NCI-H345 treated with DMSO at 0.1 percent for 48 hours (cell line): ENCODE measurements around the gene GLI1.
"Not testable (repeated sequence)": the region's sequence is repeated elsewhere in the genome, so short reads cannot be mapped to it uniquely, and the experiment has no call there.

Source experiments
- DNase-seq: peaks from one replicate; lab custom pipeline; 2025; ENCODE audit not compliant: unreplicated experiment; lab: John Stamatoyannopoulos, UW

The GLI1 gene

DNA sequence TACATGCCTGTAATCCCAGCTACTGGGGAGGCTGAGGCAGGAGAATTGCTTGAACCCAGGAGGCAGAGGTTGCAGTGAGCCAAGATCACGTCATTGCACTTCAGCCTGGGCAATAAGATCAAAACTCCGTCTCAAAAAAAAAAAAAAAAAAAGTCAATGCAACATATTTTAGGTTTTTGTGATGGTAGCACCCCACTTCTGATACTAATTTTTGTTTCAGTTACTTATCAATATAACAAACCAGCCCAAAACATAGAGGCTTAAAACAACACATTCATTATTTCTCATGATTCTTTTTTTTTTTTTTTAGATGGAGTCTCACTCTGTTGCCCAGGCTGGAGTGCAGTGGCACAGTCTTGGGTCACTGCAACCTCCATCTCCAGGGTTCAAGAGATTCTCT, 18.2 kb upstream of the GLI1 start:
- not testable (repeated sequence) for DNase-seq

DNA sequence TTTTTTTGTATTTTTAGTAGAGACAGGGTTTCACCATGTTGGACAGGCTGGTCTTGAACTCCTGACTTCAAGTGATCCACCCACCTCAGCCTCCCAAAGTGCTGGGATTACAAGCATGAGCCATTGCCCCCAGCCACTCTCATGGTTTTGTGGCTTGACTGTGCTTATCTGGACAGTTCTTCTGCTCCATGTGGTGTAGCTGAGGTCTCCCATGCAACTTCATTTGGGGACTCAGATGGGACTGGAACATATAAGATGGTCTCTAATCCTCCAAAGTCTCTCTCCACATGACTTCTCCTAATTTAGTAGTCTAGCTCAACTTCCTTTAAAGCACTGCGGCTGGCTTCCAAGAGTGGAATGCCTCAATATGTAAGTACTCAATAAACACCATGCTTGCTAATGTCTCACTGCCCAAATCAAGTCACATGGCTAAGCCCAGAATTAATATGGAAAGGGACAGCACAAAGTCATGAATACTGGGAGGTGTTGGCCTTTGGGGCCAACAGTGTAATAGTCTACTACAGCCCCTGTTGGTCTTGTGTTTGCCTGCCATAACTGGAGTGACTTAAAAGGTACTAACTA, 17.6 kb upstream of the GLI1 start:
- no peak for DNase-seq

DNA sequence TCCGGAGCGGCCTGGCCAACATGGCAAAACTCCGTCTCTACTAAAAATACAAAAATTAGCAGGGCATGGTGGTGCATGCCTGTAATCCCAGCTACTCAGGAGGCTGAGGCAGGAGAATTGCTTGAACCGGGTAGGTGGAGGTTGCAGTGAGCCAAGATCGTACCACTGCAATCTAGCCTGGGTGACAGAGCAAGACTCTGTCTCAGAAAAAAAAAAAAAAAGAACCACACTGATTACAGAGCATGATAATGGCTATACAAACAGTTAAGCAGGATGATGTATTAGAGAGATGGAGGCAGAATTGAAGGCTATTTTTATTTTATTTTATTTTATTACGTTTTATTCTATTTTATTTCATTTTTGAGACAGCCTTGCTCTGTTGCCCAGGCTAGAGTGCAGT, 15.2 kb upstream of the GLI1 start:
- not testable (repeated sequence) for DNase-seq

DNA sequence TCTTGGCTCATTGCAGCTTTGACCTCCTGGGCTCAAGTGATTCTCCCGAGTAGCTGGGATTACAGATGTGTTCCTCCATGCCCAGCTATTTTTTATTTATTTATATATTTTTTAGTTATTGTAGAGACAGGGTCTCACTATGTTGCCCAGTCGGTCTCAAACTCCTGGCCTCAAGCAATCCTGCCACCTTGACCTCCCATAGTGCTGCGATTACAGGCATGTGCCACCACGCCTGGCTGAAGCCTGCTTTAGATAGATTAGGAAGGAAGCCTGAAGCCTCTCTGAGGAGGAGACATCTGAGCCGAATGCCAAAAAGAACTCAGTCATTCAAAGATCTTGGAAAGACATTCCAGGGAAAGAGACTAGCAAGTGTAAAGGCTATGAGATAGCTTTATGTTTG, 14.8 kb upstream of the GLI1 start:
- no peak for DNase-seq

DNA sequence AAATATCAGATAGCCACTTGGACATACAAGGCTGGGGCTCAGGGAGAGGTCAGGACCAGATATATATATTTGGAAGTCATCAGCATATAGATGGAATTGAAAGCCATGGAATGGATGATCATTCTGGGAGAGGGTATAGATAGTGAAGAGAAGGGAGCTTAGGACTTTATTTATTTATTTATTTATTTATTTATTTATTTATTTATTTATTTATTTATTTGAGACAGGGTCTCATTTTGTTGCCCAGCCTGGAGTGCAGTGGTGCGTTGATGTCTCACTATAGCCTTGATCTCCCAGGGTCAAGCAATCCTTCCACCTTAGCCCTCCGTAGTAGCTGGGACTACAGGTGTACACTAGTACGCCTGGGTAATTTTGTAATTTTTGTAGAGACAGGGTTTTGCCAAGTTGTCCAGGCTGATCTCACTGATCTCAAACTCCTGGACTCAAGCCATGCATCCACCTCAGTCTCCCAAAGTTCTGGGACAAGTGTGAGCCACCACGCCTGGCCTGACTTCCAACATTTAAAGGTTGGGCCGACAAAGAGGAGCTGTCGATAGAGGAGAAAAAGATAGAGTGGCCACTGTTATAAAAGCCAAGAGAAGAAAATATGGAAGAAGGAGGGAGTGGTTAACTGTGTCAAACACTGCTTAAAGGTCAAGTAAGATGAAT, 13.2 kb upstream of the GLI1 start:
- DNase-seq = no peak

DNA sequence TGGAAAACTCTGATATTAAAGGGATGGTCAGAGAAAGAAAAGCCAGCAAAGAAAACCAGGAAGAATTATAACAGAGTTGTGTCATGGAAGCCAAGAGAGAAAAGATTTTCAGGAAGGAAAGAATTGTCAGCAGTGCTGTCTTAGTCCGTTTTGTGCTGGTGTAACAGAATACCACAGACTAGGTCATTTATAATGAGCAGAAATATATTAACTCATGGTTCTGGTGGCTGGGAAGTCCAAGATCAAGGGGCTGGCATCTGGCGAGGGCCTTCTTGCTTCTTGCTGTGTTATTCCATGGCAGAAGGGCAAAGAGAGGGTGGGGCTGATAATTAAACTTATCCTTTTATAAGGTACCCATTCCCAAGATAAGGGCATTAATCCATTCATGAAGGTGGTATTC, 10.9 kb upstream of the GLI1 start:
- DNase-seq = no peak

DNA sequence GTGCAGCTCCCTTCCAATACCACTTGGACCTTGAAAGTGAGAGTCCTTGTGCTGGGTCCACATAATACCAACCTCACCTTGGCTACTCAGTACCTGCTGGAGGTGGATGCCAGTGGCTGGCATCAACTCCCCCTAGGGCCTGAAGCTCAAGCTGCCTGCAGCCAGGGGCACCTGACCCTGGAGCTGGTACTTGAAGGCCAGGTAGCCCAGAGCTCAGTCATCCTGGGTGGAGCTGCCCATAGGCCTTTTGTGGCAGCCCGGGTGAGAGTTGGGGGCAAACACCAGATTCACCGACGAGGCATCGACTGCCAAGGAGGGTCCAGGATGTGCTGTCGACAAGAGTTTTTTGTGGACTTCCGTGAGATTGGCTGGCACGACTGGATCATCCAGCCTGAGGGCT, 10.2 kb upstream of the GLI1 start:
- no peak for DNase-seq

DNA sequence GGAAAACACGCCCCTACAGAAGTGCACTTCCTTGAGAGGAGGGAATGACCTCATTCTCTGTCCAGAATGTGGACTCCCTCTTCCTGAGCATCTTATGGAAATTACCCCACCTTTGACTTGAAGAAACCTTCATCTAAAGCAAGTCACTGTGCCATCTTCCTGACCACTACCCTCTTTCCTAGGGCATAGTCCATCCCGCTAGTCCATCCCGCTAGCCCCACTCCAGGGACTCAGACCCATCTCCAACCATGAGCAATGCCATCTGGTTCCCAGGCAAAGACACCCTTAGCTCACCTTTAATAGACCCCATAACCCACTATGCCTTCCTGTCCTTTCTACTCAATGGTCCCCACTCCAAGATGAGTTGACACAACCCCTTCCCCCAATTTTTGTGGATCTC, 9.5 kb upstream of the GLI1 start:
- DNase-seq = no peak

DNA sequence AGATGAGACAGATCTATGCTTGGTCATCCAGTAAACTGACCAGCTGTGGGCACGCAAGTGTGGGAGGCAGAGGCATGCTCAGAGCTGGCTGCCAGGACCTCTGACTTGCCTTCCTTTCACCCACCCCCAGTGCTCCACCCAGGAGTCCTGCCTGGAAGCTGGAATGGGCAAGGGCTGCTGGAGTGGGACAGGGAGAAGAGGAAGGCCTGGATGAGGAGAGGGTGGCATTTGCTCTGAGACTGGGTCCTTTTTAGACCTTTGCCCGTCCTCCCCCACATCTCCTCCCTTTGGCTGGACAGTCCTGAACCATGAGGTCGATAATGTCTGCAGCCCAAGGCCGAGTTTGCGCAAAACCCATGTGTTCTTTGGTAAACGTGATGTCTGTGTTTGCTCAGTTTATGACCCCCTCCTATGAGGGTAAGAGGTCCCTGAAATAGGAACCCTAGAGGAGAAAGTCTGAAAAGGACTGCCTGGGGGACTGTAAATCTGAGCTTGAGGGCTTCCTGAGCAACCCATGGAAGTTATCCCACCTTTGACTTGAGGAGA, 8.3 kb upstream of the GLI1 start:
- no peak for DNase-seq

DNA sequence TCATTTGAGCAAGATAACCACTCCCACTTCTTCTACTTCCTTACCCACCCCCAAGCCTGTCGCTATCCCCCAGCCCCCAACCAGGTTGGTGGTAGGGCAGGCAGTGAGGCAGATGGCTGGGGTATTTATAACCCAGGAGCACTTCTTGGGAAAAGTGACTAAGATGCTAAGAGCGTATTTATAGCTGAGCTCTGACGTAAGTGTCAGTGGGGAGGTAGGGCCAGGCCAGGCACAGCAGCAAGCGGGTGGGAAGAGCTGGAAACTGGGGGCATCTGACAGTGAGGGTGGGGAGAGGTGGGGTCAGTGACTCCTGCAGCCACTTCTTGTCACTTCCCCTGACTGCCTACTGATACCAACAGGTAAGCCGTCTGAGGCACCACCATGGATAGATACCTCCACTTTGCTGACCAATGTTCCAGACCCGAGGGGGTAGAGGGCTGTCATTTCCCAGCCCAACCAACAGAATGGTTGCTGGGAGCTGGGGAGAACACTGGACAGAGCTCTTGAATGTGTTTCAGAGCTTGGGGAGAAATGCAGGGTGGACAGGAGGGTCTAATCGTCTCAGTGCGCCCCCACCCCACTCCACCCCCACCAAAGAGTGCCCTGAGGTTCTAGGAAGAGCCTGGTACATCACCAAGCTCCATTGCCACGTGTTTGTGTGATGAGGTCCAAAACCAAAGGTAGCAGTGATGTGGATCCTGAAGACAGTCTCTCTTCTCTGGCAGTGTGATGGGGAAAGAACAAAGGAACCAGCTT, 7.2 kb upstream of the GLI1 start:
- no peak for DNase-seq

DNA sequence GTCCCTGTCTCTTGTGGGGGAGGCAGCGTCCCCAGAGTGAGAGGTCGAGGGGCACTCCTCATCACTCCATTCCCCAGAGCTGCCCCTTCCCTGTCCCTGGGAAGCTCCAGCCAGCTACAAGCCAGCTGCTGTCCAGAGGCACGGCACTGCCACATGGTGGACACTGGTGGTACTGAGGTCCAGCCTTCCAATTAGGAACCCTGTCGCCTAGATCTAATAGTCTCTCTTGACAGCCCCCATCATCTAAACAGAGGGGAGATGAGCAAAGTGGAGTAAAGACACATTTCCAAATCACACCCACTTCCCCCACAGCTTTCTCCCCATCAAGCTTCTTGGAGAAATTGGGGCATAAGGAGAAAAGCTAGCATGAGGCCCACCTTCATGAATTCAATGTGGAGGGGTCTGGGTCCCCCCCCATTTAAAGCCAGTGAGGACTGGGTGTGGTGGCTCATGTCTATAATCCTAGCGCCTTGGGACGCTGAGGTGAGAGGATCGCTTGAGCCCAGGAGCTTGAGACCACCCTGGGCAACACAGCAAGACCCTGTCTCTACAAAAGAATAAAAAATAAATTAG, 6.6 kb upstream of the GLI1 start:
- no peak for DNase-seq

DNA sequence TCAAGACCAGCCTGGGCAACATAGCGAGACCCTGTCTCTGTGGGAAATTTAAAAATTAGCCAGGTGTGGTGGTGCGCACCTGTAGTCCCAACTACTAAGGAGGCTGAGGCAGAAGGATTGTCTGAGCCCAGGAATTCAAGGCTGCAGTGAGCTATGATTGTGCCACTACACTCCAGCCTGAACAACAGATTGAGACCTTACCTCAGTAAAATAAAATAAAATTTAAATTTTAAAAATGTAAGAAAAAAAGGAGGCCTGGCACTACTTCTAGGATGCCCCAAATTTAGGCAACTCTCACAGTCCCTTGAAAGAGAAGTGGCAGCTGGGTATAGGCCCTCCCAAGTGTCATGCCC, 5.4 kb upstream of the GLI1 start:
- no peak for DNase-seq

DNA sequence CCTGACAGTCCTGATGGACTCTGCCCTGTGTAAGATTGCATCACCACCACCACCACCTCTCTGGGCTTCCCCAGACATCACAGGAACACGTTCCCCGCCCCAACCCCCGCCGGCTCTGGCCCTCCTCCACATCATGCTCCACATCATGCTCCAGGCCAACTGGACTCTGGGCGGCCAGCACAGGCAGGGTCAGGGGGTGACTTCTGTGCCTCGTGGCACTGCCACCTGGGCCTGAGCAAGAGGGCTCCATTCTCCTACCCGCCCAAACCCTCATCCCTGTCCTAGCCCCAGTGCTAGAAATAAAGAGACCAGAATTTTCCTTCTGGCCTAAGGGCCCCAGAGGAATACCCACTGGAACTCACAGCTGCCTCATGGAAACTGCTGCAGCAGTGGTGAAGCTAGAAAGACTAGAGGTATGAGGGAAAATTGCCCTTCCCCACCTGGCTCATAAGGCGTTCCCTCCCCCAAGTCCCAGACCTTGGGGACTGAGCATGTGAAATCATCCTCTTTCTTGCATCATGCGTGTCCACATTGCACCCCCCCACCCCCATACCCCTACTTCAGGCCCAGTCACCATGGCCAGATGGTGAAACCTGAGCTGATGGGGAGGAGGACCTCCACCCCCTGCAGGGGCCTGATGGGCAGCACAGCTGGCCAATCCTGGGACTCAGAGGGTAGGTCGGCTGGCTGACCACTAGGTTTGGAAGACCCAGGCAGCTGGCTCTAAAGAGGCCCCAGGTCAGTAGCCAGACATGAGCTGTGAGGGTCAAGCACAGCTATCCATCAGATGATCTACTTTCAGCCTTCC, 4.8 kb upstream of the GLI1 start, which contains the start of gene INHBE:
INHBE (plus strand) TSS at position 742 of the 808 bp plus-strand sequence. CDS start 230 bp downstream, outside the sequence.
- no peak for DNase-seq

DNA sequence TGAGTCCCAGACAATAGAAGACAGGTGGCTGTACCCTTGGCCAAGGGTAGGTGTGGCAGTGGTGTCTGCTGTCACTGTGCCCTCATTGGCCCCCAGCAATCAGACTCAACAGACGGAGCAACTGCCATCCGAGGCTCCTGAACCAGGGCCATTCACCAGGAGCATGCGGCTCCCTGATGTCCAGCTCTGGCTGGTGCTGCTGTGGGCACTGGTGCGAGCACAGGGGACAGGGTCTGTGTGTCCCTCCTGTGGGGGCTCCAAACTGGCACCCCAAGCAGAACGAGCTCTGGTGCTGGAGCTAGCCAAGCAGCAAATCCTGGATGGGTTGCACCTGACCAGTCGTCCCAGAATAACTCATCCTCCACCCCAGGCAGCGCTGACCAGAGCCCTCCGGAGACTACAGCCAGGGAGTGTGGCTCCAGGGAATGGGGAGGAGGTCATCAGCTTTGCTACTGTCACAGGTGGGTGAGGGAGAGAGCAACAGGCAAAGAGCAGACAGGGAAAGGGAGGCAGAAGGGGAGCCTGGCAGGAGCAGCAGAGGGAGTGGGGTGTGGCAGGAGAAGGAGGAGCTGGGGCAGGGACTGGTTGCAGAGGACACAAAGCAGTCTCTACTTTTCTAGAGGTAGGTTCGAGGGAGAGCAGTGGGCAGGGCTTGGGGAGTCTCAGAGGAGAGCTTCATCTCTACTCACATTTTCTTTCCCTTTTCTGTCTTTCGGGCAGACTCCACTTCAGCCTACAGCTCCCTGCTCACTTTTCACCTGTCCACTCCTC, 4.0 kb upstream of the GLI1 start:
- DNase-seq = no peak

DNA sequence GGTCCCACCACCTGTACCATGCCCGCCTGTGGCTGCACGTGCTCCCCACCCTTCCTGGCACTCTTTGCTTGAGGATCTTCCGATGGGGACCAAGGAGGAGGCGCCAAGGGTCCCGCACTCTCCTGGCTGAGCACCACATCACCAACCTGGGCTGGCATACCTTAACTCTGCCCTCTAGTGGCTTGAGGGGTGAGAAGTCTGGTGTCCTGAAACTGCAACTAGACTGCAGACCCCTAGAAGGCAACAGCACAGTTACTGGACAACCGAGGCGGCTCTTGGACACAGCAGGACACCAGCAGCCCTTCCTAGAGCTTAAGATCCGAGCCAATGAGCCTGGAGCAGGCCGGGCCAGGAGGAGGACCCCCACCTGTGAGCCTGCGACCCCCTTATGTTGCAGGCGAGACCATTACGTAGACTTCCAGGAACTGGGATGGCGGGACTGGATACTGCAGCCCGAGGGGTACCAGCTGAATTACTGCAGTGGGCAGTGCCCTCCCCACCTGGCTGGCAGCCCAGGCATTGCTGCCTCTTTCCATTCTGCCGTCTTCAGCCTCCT, 3.4 kb upstream of the GLI1 start:
- no peak for DNase-seq

DNA sequence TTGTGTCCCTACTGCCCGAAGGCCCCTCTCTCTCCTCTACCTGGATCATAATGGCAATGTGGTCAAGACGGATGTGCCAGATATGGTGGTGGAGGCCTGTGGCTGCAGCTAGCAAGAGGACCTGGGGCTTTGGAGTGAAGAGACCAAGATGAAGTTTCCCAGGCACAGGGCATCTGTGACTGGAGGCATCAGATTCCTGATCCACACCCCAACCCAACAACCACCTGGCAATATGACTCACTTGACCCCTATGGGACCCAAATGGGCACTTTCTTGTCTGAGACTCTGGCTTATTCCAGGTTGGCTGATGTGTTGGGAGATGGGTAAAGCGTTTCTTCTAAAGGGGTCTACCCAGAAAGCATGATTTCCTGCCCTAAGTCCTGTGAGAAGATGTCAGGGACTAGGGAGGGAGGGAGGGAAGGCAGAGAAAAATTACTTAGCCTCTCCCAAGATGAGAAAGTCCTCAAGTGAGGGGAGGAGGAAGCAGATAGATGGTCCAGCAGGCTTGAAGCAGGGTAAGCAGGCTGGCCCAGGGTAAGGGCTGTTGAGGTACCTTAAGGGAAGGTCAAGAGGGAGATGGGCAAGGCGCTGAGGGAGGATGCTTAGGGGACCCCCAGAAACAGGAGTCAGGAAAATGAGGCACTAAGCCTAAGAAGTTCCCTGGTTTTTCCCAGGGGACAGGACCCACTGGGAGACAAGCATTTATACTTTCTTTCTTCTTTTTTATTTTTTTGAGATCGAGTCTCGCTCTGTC, 2.7 kb upstream of the GLI1 start:
- no peak for DNase-seq

DNA sequence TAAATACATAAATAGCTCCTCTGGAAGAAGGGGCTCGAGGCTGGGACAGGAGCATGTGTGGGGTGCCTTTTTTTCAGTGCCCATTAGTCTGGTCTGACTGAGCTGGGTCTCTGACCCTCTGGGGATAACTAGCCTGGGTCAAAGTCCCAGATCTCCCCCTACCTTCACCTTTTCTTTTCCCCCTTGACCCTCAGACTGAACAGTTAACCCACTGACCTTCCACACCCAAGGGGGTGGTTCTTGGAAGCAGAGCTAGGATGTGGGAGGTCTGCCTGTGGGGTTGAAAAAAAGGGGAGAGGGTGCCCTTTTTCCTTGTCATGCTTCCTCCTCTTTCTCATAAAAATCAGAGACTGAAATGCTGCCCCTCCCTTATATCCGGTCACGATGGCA, 925 bp upstream of the GLI1 start:
- DNase-seq = no peak

DNA sequence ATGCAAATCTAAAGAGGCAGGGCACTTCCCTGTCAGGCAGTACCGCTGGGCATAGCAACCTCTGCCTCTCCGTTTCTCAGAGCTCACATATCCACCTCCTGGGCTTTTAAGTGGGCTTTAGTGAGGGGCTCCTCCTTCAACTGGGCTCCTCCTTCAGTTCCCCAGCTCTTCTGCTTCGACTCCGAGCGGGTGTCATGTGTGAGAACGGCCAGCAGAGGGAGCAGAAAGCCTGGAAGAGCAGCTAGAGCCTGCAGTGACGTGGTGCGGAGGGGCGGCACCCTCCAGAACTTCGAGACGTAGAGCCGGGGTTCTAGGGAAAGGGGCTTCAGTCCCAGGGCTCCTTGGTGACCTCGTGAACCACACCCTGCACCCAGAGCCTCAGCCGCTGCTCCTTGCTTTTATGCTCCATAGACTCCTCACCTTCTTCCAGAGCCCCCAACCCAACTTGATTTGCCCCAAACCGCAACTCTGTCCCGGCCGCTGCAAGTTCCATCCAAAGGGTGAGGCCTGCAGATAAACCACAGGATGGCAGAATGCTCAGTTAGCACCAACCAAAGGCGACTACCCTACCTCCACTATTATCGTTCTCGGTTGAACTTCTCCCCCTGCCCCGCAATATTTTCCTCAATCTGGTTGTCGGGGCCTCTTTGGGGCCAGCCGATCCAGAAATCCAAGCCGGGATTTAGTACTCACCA, 383 bp upstream of the GLI1 start:
- DNase-seq = peak; percentile 93

DNA sequence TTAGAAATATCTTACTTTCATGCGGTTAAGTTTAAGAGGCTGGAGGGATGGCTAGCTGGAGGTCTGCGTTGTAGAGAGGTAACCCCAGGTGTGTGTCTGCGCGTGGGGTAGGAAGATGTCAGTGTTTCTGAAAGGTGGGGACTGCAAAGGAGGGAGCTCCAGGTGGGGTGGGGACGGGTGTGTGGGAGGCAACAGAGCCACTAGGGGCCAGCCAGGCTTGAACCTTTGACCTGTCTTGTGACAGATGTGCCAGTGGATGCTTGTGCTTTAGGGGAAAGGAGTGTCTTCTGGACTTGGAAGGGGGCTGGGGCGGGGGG, 841 bp downstream of the GLI1 start:
- no peak for DNase-seq
